ENCODE measurements around the gene CBX1.
"Not testable (repeated sequence)": the region's sequence is repeated elsewhere in the genome, so short reads cannot be mapped to it uniquely, and the experiment has no call there.

The CBX1 gene

GRCh38 chr17:48048384-48049126, 52.7 kb downstream of the CBX1 start:
- peak; percentile 38 for DNase-seq

GRCh38 chr17:48047741-48048383, 53.4 kb downstream of the CBX1 start, which contains the start of gene NFE2L1:
Gene NFE2L1 (plus strand): TSS chr17:48048359. CDS start chr17:48051119, 2,760 bp downstream.
- DNase-seq, result peak; percentile 98

GRCh38 chr17:48047113-48047740, 54.1 kb downstream of the CBX1 start:
- no peak for DNase-seq

- no peak for DNase-seq
These were observed 55.0 kb downstream of the CBX1 start for GRCh38 chr17:48046296-48046695.

GRCh38 chr17:48045316-48046001, 55.8 kb downstream of the CBX1 start:
- DNase-seq, result no peak

GRCh38 chr17:48044851-48045250, 56.4 kb downstream of the CBX1 start:
- no peak for DNase-seq

- DNase-seq, result no peak
These were observed 58.1 kb downstream of the CBX1 start for GRCh38 chr17:48043176-48043575.

GRCh38 chr17:48038687-48039086, 62.6 kb downstream of the CBX1 start:
- DNase-seq, result no peak

GRCh38 chr17:48037838-48038323, 63.4 kb downstream of the CBX1 start:
- DNase-seq, result no peak

GRCh38 chr17:48037036-48037837, 64.0 kb downstream of the CBX1 start, which contains the start of gene COPZ2:
Gene COPZ2 (minus strand): TSS chr17:48037797. CDS start chr17:48037777, 20 bp downstream.
- peak; percentile 69 for DNase-seq

GRCh38 chr17:48036693-48037035, 64.6 kb downstream of the CBX1 start:
- DNase-seq, result no peak

- not testable (repeated sequence) for DNase-seq
These were observed 66.5 kb downstream of the CBX1 start for GRCh38 chr17:48034734-48035133.

- no peak for DNase-seq
These were observed 69.3 kb downstream of the CBX1 start for GRCh38 chr17:48031966-48032365.

- no peak for DNase-seq
These were observed 70.7 kb downstream of the CBX1 start for GRCh38 chr17:48030531-48030930.

- no peak for DNase-seq
These were observed 72.5 kb downstream of the CBX1 start for GRCh38 chr17:48028736-48029135.

GRCh38 chr17:48027322-48027981, 73.8 kb downstream of the CBX1 start:
- DNase-seq, result no peak

- DNase-seq, result peak; percentile 77
These were observed 74.6 kb downstream of the CBX1 start for GRCh38 chr17:48026502-48027321.

- DNase-seq, result no peak
These were observed 75.3 kb downstream of the CBX1 start for GRCh38 chr17:48025904-48026501.

- DNase-seq, result peak; percentile 98
These were observed 76.0 kb downstream of the CBX1 start for GRCh38 chr17:48025040-48025903.

Measured in CD4-positive, alpha-beta T cell treated with Interleukin-12 subunit alpha and Interleukin-12 subunit beta, for 1 hour (primary cell).